Measurements from ENCODE around the gene CAPN2. TPM values are rescaled to one million over a fixed set of nuclear protein-coding genes. Genes with fewer than 3 reads are reported as not detected.

The CAPN2 gene
- polyA plus RNA-seq, 3 donors = 127 to 186 (median 182) TPM

- H3K9ac ChIP-seq (ENCODE audit: insufficient read depth, low read length, poor library complexity, severe bottlenecking) = no peak overlapping the region
- H2AFZ ChIP-seq (ENCODE audit: insufficient read depth, low read depth, low read length, poor library complexity, severe bottlenecking) = no peak overlapping the region
- Mint-ChIP-seq H3K27me3 (ENCODE audit: low read depth in 3 of 3) (peaks cover 0 to 1% (median 0%) of the 10 kb centered on the region in 3 donors), H3K4me1 (peaks cover 7% of the 10 kb centered on the region), H3K36me3 (peaks cover 91 to 92% of the 10 kb centered on the region in 2 donors), H3K27ac (peak overlapping the region in 1 of 7 donors; percentile 43), H3K9me3 (no peaks in the 10 kb centered on the region), H3K4me3 (no peak overlapping the region)
- H3K27ac ChIP-seq (ENCODE audit: low read depth in 1 of 2, low read length in 2 of 2) = peak overlapping the region in 1 of 2 donors; percentile 43
- H4K20me1 ChIP-seq (ENCODE audit: insufficient read depth, low read length) = peaks cover 13% of the 10 kb centered on the region
- H3K4me3 ChIP-seq (replicated peaks in 1 of 3; ENCODE audit: low read depth in 2 of 3, low read length in 3 of 3) = no peak overlapping the region
- no peaks in the 10 kb centered on the region for H3K27me3 ChIP-seq (ENCODE audit: control insufficient read depth in 2 of 2, insufficient read depth in 2 of 2, low read length in 2 of 2)
- H3K4me2 ChIP-seq (replicated peaks; ENCODE audit: extremely low read depth, low read length, poor library complexity, severe bottlenecking) = no peak overlapping the region
- intact Hi-C loops (cut with micrococcal nuclease) = no loop called here
- H3K4me1 ChIP-seq (ENCODE audit: control insufficient read depth in 1 of 2, insufficient read depth in 2 of 2, low read length in 2 of 2) = no peaks in the 10 kb centered on the region
- H3K36me3 ChIP-seq (replicated peaks in 1 of 2; ENCODE audit: control insufficient read depth in 1 of 2, insufficient read depth in 2 of 2, low read length in 2 of 2) = peaks cover 98% of the 10 kb centered on the region in 2 donors
- TF ChIP-seq, protein P1, sequence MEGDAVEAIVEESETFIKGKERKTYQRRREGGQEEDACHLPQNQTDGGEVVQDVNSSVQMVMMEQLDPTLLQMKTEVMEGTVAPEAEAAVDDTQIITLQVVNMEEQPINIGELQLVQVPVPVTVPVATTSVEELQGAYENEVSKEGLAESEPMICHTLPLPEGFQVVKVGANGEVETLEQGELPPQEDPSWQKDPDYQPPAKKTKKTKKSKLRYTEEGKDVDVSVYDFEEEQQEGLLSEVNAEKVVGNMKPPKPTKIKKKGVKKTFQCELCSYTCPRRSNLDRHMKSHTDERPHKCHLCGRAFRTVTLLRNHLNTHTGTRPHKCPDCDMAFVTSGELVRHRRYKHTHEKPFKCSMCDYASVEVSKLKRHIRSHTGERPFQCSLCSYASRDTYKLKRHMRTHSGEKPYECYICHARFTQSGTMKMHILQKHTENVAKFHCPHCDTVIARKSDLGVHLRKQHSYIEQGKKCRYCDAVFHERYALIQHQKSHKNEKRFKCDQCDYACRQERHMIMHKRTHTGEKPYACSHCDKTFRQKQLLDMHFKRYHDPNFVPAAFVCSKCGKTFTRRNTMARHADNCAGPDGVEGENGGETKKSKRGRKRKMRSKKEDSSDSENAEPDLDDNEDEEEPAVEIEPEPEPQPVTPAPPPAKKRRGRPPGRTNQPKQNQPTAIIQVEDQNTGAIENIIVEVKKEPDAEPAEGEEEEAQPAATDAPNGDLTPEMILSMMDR (IDR thresholded peaks at IDR 0.05) = no peak
- DNase-seq = no peak
- H3K79me2 ChIP-seq (ENCODE audit: insufficient read depth, low read length) = no peaks in the 10 kb centered on the region
- no CpG with 5 or more reads among the region's 4 CpGs for WGBS (ENCODE audit: insufficient coverage)
- H3K9me3 ChIP-seq (replicated peaks in 1 of 2; ENCODE audit: control insufficient read depth in 1 of 2, insufficient read depth in 1 of 2, low read length in 2 of 2) = no peaks in the 10 kb centered on the region
Measured at GRCh38 chr1:223775054-223775453, 62.7 kb downstream of the CAPN2 start.

- no CpG with 5 or more reads among the region's 1 CpG for WGBS (ENCODE audit: insufficient coverage)
- peaks cover 90 to 91% of the 10 kb centered on the region in 2 donors for H3K36me3 Mint-ChIP-seq
- TF ChIP-seq, protein P1 (IDR thresholded peaks at IDR 0.05) = no peak
- H3K4me3 Mint-ChIP-seq = no peak overlapping the region
- peaks cover 98% of the 10 kb centered on the region in 2 donors for H3K36me3 ChIP-seq (replicated peaks in 1 of 2; ENCODE audit: control insufficient read depth in 1 of 2, insufficient read depth in 2 of 2, low read length in 2 of 2)
- H3K4me1 ChIP-seq (ENCODE audit: control insufficient read depth in 1 of 2, insufficient read depth in 2 of 2, low read length in 2 of 2) = no peaks in the 10 kb centered on the region
- peaks cover 13% of the 10 kb centered on the region for H4K20me1 ChIP-seq (ENCODE audit: insufficient read depth, low read length)
- H3K27me3 Mint-ChIP-seq (ENCODE audit: low read depth in 3 of 3) = peaks cover 0 to 1% (median 0%) of the 10 kb centered on the region in 3 donors
- H3K4me2 ChIP-seq (replicated peaks; ENCODE audit: extremely low read depth, low read length, poor library complexity, severe bottlenecking) = no peak overlapping the region
- no peak overlapping the region for H2AFZ ChIP-seq (ENCODE audit: insufficient read depth, low read depth, low read length, poor library complexity, severe bottlenecking)
- H3K27me3 ChIP-seq (ENCODE audit: control insufficient read depth in 2 of 2, insufficient read depth in 2 of 2, low read length in 2 of 2) = no peaks in the 10 kb centered on the region
- peak overlapping the region in 1 of 2 donors; percentile 43 for H3K27ac ChIP-seq (ENCODE audit: low read depth in 1 of 2, low read length in 2 of 2)
- H3K79me2 ChIP-seq (ENCODE audit: insufficient read depth, low read length) = no peaks in the 10 kb centered on the region
- intact Hi-C loops (cut with micrococcal nuclease) = no loop called here
- H3K4me3 ChIP-seq (replicated peaks in 1 of 3; ENCODE audit: low read depth in 2 of 3, low read length in 3 of 3) = no peak overlapping the region
- no peaks in the 10 kb centered on the region for H3K9me3 Mint-ChIP-seq
- no peak for DNase-seq
- peak overlapping the region in 5 of 7 donors; percentile 33 to 88 (median 58) for H3K27ac Mint-ChIP-seq
- H3K9me3 ChIP-seq (replicated peaks in 1 of 2; ENCODE audit: control insufficient read depth in 1 of 2, insufficient read depth in 1 of 2, low read length in 2 of 2) = no peaks in the 10 kb centered on the region
- peaks cover 7% of the 10 kb centered on the region for H3K4me1 Mint-ChIP-seq
- H3K9ac ChIP-seq (ENCODE audit: insufficient read depth, low read length, poor library complexity, severe bottlenecking) = no peak overlapping the region
Measured at GRCh38 chr1:223775711-223776074, 63.4 kb downstream of the CAPN2 start.

Measured in CD14-positive monocyte (primary cell).